Liver (tissue), 9 donors: ENCODE measurements around the gene KCNQ1. TPM values are rescaled to one million over a fixed set of nuclear protein-coding genes. Genes with fewer than 3 reads are reported as not detected.

Experiments used
- DNase-seq: peaks from one replicate; pipeline ENCODE4 v3.0.0-alpha.2; 2017; ENCODE audit warnings: low spot score
- H3K27ac ChIP-seq, 2 donors: one replicate each; pipeline ENCODE4 v1.7.0; 2013; ENCODE audit warnings: inconsistent platforms in 2 of 2, low read length in 2 of 2, control low read depth in 1 of 2, low read depth in 1 of 2, mild to moderate bottlenecking in 1 of 2
- H3K27me3 ChIP-seq, 4 donors: one replicate each; pipeline versions ENCODE4 v1.6.1 to v1.7.0; 2013; ENCODE audit warnings: low read length in 3 of 4, inconsistent platforms in 1 of 4, mild to moderate bottlenecking in 1 of 4, moderate library complexity in 1 of 4; ENCODE audit not compliant: control insufficient read depth in 4 of 4, insufficient read depth in 4 of 4
- H3K36me3 ChIP-seq, 4 donors: one replicate each; pipeline versions ENCODE4 v1.6.1 to v1.7.0; 2013; ENCODE audit warnings: low read length in 3 of 4, mild to moderate bottlenecking in 3 of 4, low read depth in 1 of 4, moderate library complexity in 1 of 4; ENCODE audit not compliant: control insufficient read depth in 4 of 4, insufficient read depth in 3 of 4
- H3K4me1 ChIP-seq, 4 donors: one replicate each; pipeline versions ENCODE4 v1.6.1 to v1.7.0; 2013; ENCODE audit warnings: low read length in 3 of 4, mild to moderate bottlenecking in 3 of 4, moderate library complexity in 1 of 4; ENCODE audit not compliant: control insufficient read depth in 4 of 4, insufficient read depth in 4 of 4
- H3K4me3 ChIP-seq, 3 donors: one replicate each; pipeline versions ENCODE4 v1.6.1 to v1.7.0; 2013; ENCODE audit warnings: low read length in 3 of 3, control low read depth in 1 of 3, low read depth in 1 of 3, mild to moderate bottlenecking in 1 of 3
- H3K9ac ChIP-seq, 2 donors: one replicate each; pipeline ENCODE4 v1.7.0; 2013; ENCODE audit warnings: low read length in 2 of 2, mild to moderate bottlenecking in 2 of 2, moderate library complexity in 2 of 2, control low read depth in 1 of 2, low read depth in 1 of 2
- H3K9me3 ChIP-seq, 4 donors: one replicate each; pipeline versions ENCODE4 v1.6.1 to v1.7.0; 2013; ENCODE audit warnings: low read length in 3 of 4; ENCODE audit not compliant: control insufficient read depth in 4 of 4
- EGR1 ChIP-seq, 2 donors: IDR thresholded peaks; 2 replicates each; pipeline ENCODE4 v1.6.1; 2016 to 2018; ENCODE audit warnings: antibody characterized with exemption in 2 of 2, low read depth in 2 of 2
- FOXA2 ChIP-seq: IDR thresholded peaks from 2 replicates; pipeline ENCODE4 v1.6.1; 2016; ENCODE audit warnings: antibody characterized with exemption
- GABPA ChIP-seq, 2 donors: IDR thresholded peaks in 1 of 2; conservative IDR thresholded peaks in 1 of 2; 2 replicates each; pipeline ENCODE4 v1.6.1; 2016; ENCODE audit warnings: antibody characterized with exemption in 2 of 2, mild to moderate bottlenecking in 1 of 2, moderate library complexity in 1 of 2
- HNF4A ChIP-seq, 2 donors: conservative IDR thresholded peaks; 2 replicates each; pipeline ENCODE4 v1.6.1; 2016; ENCODE audit warnings: antibody characterized with exemption in 2 of 2, mild to moderate bottlenecking in 2 of 2
- HNF4G ChIP-seq: IDR thresholded peaks from 2 replicates; pipeline ENCODE4 v1.6.1; 2016; ENCODE audit warnings: antibody characterized with exemption
- JUND ChIP-seq, 2 donors: IDR thresholded peaks; 2 replicates each; pipeline ENCODE4 v1.6.1; 2016; ENCODE audit warnings: antibody characterized with exemption in 2 of 2
- NR2F2 ChIP-seq: IDR thresholded peaks from 2 replicates; pipeline ENCODE4 v1.6.1; 2016; ENCODE audit warnings: antibody characterized with exemption
- RXRA ChIP-seq, 2 donors: IDR thresholded peaks; 2 replicates each; pipeline ENCODE4 v1.6.1; 2017 to 2018; ENCODE audit warnings: antibody characterized with exemption in 2 of 2, mild to moderate bottlenecking in 1 of 2
- SP1 ChIP-seq: IDR thresholded peaks from 2 replicates; pipeline ENCODE4 v1.6.1; 2018; ENCODE audit warnings: antibody characterized with exemption, mild to moderate bottlenecking
- YY1 ChIP-seq: IDR thresholded peaks from 2 replicates; pipeline ENCODE4 v1.6.1; 2016; ENCODE audit warnings: antibody characterized with exemption, mild to moderate bottlenecking
- WGBS: extraction: QIAGEN DNeasy Blood & Tissue Kit; methylation state at CpG from one replicate; pipeline ENCODE4 v1.1.7; 2013; 5-methylcytosine and 5-hydroxymethylcytosine counted together
- polyA plus RNA-seq, 2 donors: library from polyadenylated mRNA; stranded (reverse) in 1 of 2; unstranded in 1 of 2; fragments of 200-250 nt in 1 of 2; fragments of >200 nt in 1 of 2; fragmentation: Nextera tagmentation in 1 of 2; extraction: Ambion mirVana in 1 of 2; gene quantifications; one replicate each; pipeline versions ENCODE4 v1.2.1 to v1.2.3, GENCODE V29; 2013 to 2015
- total RNA-seq, 2 donors: library from RNA; depleted of rRNA; stranded (reverse); fragments of >200 nt; gene quantifications; one replicate each; pipeline ENCODE4 v1.2.3, GENCODE V29; 2014
- TF ChIP-seq, protein P1 (sequence below): IDR thresholded peaks from 2 replicates; pipeline ENCODE4 v1.6.1; 2016; ENCODE audit warnings: antibody characterized with exemption
- TF ChIP-seq, protein P2 (sequence below): IDR thresholded peaks from 2 replicates; pipeline ENCODE4 v1.6.1; 2016; ENCODE audit warnings: antibody characterized with exemption
- TF ChIP-seq, protein P3 (sequence below): fragments of 150-350 bp; IDR thresholded peaks from 2 replicates; pipeline ENCODE4 v1.5.1; 2017; ENCODE audit warnings: improper control_type of control experiment, low read depth, low read length; ENCODE audit not compliant: missing input control
- TF ChIP-seq, protein P4 (sequence below): IDR thresholded peaks from 2 replicates; pipeline ENCODE4 v1.6.1; 2016; ENCODE audit warnings: antibody characterized with exemption, mild to moderate bottlenecking
- donor health status: healthy.
- donor health status: healthy.
- donor health status: healthy.
- donor health status: healthy.
- donor health status: healthy.

Gene KCNQ1
- total and polyA plus RNA-seq, 4 donors = 0.31 to 2.2 (median 1.5) TPM

DNA sequence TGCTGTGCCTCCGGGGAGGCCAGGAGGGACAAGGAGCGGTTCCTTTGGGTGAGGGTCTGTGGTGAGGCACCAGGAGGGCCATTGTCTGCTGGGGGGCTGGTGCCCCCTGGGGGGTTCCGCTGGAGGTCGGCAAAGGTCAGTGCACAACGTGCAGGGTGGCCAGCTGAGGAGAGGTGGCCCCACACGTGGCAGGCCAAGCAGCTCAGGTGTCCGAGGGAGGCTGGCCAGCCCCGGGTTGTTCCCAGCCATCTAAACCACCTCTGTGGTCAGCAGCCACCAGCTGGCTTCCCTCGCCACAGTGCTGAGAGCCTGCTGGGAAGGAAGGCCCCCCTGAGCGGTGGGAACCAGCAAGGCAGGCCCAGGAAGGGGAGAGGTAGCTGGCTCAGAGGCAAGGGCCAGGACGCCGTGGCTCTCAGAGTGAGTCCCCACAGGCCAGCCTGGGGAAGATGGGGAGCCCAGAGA is 40.0 kb upstream of the KCNQ1 start:
- Histone ChIP-seq H3K9me3 (no peaks in the 10 kb centered on the region), H3K36me3 (peaks cover 0 to 17% (median 5%) of the 10 kb centered on the region in 4 donors), H3K27ac (no peak overlapping the region), H3K4me1 (peaks cover 4 to 16% (median 14%) of the 10 kb centered on the region in 4 donors), H3K27me3 (no peaks in the 10 kb centered on the region), H3K4me3 (no peak overlapping the region), H3K9ac (no peak overlapping the region)
- WGBS = 78% methylated on average over 12 of the region's 12 CpGs
- TF ChIP-seq, protein P1, sequence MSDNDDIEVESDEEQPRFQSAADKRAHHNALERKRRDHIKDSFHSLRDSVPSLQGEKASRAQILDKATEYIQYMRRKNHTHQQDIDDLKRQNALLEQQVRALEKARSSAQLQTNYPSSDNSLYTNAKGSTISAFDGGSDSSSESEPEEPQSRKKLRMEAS = no peak
- TF ChIP-seq HNF4A (conservative IDR thresholded peaks at IDR 0.05) (no peak), SP1 (no peak), RXRA (IDR thresholded peaks at IDR 0.05) (no peak), JUND (IDR thresholded peaks at IDR 0.05) (no peak), FOXA2 (no peak), NR2F2 (no peak), YY1 (no peak), HNF4G (no peak)
- TF ChIP-seq, protein P2, sequence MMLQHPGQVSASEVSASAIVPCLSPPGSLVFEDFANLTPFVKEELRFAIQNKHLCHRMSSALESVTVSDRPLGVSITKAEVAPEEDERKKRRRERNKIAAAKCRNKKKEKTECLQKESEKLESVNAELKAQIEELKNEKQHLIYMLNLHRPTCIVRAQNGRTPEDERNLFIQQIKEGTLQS = no peak
- TF ChIP-seq, protein P3, sequence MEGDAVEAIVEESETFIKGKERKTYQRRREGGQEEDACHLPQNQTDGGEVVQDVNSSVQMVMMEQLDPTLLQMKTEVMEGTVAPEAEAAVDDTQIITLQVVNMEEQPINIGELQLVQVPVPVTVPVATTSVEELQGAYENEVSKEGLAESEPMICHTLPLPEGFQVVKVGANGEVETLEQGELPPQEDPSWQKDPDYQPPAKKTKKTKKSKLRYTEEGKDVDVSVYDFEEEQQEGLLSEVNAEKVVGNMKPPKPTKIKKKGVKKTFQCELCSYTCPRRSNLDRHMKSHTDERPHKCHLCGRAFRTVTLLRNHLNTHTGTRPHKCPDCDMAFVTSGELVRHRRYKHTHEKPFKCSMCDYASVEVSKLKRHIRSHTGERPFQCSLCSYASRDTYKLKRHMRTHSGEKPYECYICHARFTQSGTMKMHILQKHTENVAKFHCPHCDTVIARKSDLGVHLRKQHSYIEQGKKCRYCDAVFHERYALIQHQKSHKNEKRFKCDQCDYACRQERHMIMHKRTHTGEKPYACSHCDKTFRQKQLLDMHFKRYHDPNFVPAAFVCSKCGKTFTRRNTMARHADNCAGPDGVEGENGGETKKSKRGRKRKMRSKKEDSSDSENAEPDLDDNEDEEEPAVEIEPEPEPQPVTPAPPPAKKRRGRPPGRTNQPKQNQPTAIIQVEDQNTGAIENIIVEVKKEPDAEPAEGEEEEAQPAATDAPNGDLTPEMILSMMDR = no peak
- no peak for DNase-seq

DNA sequence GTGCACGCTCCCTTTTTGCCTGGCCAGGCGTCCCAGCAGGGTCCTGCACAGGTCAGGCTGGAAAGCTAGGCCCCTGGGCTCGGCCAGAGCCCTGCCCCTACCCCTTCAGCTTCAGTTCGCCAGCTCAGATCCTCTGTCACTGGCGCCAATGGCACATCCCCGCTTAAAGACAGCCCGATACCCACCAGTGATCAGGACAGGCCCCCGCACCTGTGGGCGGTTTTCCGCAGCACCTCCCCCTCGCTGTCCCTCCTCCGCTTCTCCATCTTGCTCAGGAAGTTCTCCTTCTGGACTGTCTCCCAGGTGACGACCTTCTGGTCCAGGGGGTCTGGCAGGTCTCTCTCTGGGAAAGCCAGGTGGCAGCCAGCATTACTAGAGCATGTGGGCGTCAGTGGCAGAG is 38.4 kb upstream of the KCNQ1 start:
- no peak overlapping the region for H3K9ac ChIP-seq
- H3K27ac ChIP-seq = no peak overlapping the region
- TF ChIP-seq HNF4G = no peak
- no peak overlapping the region for H3K4me3 ChIP-seq
- H3K27me3 ChIP-seq = no peaks in the 10 kb centered on the region
- no peaks in the 10 kb centered on the region for H3K9me3 ChIP-seq
- peaks cover 3 to 10% (median 9%) of the 10 kb centered on the region in 4 donors for H3K4me1 ChIP-seq
- 90% methylated on average over 14 of the region's 14 CpGs for WGBS
- peaks cover 0 to 17% (median 5%) of the 10 kb centered on the region in 4 donors for H3K36me3 ChIP-seq
- no peak for DNase-seq

DNA sequence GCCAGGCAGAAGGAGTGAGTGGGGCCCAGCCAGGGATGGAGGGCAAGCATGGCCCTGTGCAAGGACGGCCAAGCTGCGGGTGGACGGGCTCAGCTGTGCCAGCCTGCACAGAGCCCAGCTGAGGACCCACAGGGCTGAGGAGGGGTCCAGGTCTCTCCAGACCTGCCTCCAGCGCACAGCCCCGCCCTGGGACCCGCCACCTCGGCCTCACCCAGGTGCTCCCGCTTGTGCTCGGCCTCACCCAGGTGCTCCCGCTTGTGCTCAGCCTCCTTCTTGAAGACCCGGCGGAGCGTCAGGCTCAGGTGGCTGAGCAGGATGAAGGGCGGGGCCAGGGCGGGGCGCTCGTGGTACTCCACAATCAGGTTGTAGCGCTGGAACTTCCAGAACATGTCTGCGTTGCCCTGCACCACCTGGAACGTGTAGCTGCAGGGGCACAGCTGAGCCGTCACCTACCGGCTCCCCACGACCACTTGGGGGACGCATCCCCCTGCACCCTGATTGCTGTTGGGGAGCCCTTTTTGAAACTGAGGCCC is 37.9 kb upstream of the KCNQ1 start:
- 91% methylated on average over 24 of the region's 24 CpGs for WGBS
- H3K27ac ChIP-seq = no peak overlapping the region
- DNase-seq = no peak
- no peaks in the 10 kb centered on the region for H3K27me3 ChIP-seq
- peaks cover 0 to 17% (median 5%) of the 10 kb centered on the region in 4 donors for H3K36me3 ChIP-seq
- H3K9ac ChIP-seq = no peak overlapping the region
- no peak overlapping the region for H3K4me3 ChIP-seq
- TF ChIP-seq GABPA (IDR thresholded peaks at IDR 0.05 in 1 of 2, conservative IDR thresholded peaks at IDR 0.05 in 1 of 2) = no peak
- no peak for TF ChIP-seq NR2F2
- TF ChIP-seq, protein P4, sequence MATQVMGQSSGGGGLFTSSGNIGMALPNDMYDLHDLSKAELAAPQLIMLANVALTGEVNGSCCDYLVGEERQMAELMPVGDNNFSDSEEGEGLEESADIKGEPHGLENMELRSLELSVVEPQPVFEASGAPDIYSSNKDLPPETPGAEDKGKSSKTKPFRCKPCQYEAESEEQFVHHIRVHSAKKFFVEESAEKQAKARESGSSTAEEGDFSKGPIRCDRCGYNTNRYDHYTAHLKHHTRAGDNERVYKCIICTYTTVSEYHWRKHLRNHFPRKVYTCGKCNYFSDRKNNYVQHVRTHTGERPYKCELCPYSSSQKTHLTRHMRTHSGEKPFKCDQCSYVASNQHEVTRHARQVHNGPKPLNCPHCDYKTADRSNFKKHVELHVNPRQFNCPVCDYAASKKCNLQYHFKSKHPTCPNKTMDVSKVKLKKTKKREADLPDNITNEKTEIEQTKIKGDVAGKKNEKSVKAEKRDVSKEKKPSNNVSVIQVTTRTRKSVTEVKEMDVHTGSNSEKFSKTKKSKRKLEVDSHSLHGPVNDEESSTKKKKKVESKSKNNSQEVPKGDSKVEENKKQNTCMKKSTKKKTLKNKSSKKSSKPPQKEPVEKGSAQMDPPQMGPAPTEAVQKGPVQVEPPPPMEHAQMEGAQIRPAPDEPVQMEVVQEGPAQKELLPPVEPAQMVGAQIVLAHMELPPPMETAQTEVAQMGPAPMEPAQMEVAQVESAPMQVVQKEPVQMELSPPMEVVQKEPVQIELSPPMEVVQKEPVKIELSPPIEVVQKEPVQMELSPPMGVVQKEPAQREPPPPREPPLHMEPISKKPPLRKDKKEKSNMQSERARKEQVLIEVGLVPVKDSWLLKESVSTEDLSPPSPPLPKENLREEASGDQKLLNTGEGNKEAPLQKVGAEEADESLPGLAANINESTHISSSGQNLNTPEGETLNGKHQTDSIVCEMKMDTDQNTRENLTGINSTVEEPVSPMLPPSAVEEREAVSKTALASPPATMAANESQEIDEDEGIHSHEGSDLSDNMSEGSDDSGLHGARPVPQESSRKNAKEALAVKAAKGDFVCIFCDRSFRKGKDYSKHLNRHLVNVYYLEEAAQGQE = no peak
- TF ChIP-seq EGR1 (IDR thresholded peaks at IDR 0.05; ENCODE audit: low read depth in 2 of 2) = no peak
- TF ChIP-seq FOXA2 = no peak
- TF ChIP-seq, protein P3 = no peak
- no peak for TF ChIP-seq HNF4A (conservative IDR thresholded peaks at IDR 0.05)
- TF ChIP-seq, protein P2 = no peak
- TF ChIP-seq YY1 = no peak
- peaks cover 0 to 5% (median 4%) of the 10 kb centered on the region in 4 donors for H3K4me1 ChIP-seq
- H3K9me3 ChIP-seq = no peaks in the 10 kb centered on the region
